Mesendoderm (in vitro differentiated cells): ENCODE data around the gene TBX3.

Source experiments
- DNase-seq: peaks from one replicate; pipeline ENCODE4 v3.0.0; 2013
- H2AK5ac ChIP-seq: 2 replicates; pipeline ENCODE4 v1.6.1; 2013; ENCODE audit warnings: low read length, inconsistent platforms
- H2BK120ac ChIP-seq: 2 replicates; pipeline ENCODE4 v1.6.1; 2013; ENCODE audit warnings: low read depth, mild to moderate bottlenecking, low read length, moderate library complexity, mixed read lengths
- H2BK15ac ChIP-seq: replicated peaks from 2 replicates; pipeline ENCODE4 v1.6.1; 2013; ENCODE audit warnings: low read depth, mild to moderate bottlenecking, moderate library complexity
- H2BK5ac ChIP-seq: 2 replicates; pipeline ENCODE4 v1.6.1; 2013; ENCODE audit warnings: low read length, inconsistent platforms
- H3K18ac ChIP-seq: 2 replicates; pipeline ENCODE4 v1.6.1; 2013; ENCODE audit warnings: mild to moderate bottlenecking, low read length, mixed read lengths
- H3K23ac ChIP-seq: one replicate; pipeline ENCODE4 v1.6.1; 2013; ENCODE audit warnings: low read length
- H3K27ac ChIP-seq: 2 replicates; pipeline ENCODE4 v1.5.1; 2013; ENCODE audit warnings: low read depth, mild to moderate bottlenecking, inconsistent platforms, low read length, moderate library complexity
- H3K27me3 ChIP-seq: 2 replicates; pipeline ENCODE4 v1.6.1; 2013; ENCODE audit warnings: low read length, control low read depth, mild to moderate bottlenecking, inconsistent platforms; ENCODE audit not compliant: insufficient read depth, poor library complexity
- H3K36me3 ChIP-seq: 2 replicates; pipeline ENCODE4 v1.6.1; 2013; ENCODE audit warnings: low read length, inconsistent platforms; ENCODE audit not compliant: control insufficient read depth, insufficient read depth
- H3K4ac ChIP-seq: one replicate; pipeline ENCODE4 v1.6.1; 2013; ENCODE audit warnings: low read depth, mild to moderate bottlenecking, low read length, moderate library complexity
- H3K4me1 ChIP-seq: 2 replicates; pipeline ENCODE4 v1.6.1; 2013; ENCODE audit warnings: low read depth, low read length, inconsistent platforms; ENCODE audit not compliant: control insufficient read depth
- H3K4me2 ChIP-seq: 2 replicates; pipeline ENCODE4 v1.6.1; 2013; ENCODE audit warnings: low read length
- H3K4me3 ChIP-seq: 2 replicates; pipeline ENCODE4 v1.5.1; 2013; ENCODE audit warnings: mild to moderate bottlenecking, low read length
- H3K56ac ChIP-seq: one replicate; pipeline ENCODE4 v1.6.1; 2013; ENCODE audit warnings: low read length
- H3K79me1 ChIP-seq: 2 replicates; pipeline ENCODE4 v1.6.1; 2013; ENCODE audit warnings: low read length, inconsistent platforms
- H3K79me2 ChIP-seq: 2 replicates; pipeline ENCODE4 v1.6.1; 2013; ENCODE audit warnings: mild to moderate bottlenecking, low read length; ENCODE audit not compliant: control insufficient read depth, insufficient read depth
- H3K9ac ChIP-seq: 2 replicates; pipeline ENCODE4 v1.6.1; 2013; ENCODE audit warnings: low read length, inconsistent platforms
- H4K5ac ChIP-seq: one replicate; pipeline ENCODE4 v1.6.1; 2013; ENCODE audit warnings: low read length
- H4K8ac ChIP-seq: one replicate; pipeline ENCODE4 v1.6.1; 2013; ENCODE audit warnings: low read depth, mild to moderate bottlenecking, control low read depth, low read length, moderate library complexity
- WGBS: extraction: QIAGEN DNeasy Blood & Tissue Kit; methylation state at CpG from one replicate; pipeline ENCODE4 v1.1.7; 2013; ENCODE audit warnings: low lambda C conversion rate, missing lambda C conversion rate; ENCODE audit not compliant: insufficient coverage; ENCODE audit errors: extremely low coverage; 5-methylcytosine and 5-hydroxymethylcytosine counted together

The TBX3 gene

DNA sequence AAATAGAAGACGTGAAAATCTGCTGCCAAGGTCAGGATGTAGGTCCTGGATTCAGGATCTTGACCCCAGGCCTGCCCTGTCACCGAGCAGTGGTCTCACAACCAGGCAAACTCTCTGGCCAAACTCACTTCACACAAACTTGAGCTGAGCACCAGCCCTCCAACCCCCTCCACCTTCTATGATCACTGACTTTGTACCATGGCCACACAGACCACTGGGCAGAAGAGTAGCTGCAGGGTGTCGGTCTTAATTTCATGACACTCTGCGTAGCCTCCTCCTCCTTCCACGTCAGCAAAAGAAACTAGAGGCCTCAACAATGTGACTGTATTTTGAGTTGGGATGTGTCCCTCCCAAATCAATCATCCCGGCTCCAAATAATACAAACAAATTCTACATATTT, 7.2 kb upstream of the TBX3 start:
- H3K79me1 ChIP-seq, result no peaks in the 10 kb centered on the region
- no peak overlapping the region for H4K8ac ChIP-seq
- no peaks in the 10 kb centered on the region for H3K36me3 ChIP-seq
- peaks cover 31% of the 10 kb centered on the region for H3K4me1 ChIP-seq
- no peak overlapping the region for H3K4me3 ChIP-seq
- H2BK15ac ChIP-seq, result no peak overlapping the region
- H2BK120ac ChIP-seq, result no peak overlapping the region
- no peak overlapping the region for H3K4me2 ChIP-seq
- H3K23ac ChIP-seq, result peak overlapping the region; percentile 48
- H3K27ac ChIP-seq, result no peak overlapping the region
- no CpG with 5 or more reads among the region's 6 CpGs for WGBS
- H3K56ac ChIP-seq, result peak overlapping the region; percentile 44
- peak overlapping the region; percentile 3 for H3K9ac ChIP-seq
- no peak overlapping the region for H4K5ac ChIP-seq
- H2BK5ac ChIP-seq, result no peak overlapping the region
- no peaks in the 10 kb centered on the region for H3K79me2 ChIP-seq
- peak overlapping the region; percentile 33 for H2AK5ac ChIP-seq
- peak overlapping the region; percentile 17 for H3K4ac ChIP-seq
- H3K18ac ChIP-seq, result no peak overlapping the region
- DNase-seq, result no peak
- peaks cover 47% of the 10 kb centered on the region for H3K27me3 ChIP-seq

DNA sequence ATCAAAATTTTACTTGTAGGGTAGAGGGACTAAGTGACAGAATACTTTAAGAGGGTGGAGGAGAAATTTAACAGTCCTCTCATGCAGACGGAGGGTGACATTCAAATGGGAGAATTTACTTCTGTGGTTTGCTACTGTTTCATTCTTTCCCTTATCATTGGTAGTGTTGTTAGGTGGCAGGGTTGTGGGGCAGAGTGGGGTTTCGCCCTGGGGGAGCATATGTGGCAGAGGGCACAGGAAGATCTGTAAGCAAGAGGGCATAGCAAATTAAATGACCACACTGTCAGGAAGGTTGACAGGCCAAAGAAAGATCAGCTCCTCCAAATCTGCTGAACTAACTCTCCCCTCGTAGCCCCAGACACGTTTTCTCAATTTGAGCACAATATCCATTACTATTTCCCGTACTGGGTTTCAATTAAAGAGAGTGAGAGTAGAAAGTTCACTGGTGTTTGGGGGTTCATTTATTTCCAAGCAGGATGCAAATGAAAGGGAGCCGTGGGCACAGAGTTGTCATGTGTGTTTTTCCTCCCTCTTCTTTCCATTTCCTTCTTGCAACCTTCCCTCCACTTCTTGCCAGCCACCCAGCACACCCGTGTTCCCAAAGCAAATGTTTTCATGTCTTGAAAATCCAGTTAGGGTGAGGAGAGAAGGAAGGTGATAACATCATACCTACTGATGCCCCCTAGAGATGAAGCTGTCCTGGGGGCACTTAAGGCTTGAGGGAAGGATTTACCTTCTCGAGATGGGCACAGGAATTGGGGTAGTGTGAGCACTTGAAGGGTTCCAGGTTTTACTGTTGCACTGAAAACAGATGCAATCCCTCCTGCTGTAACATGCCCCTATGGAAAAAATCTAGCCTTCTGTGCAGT, 6.5 kb upstream of the TBX3 start:
- H3K18ac ChIP-seq, result no peak overlapping the region
- no peak overlapping the region for H2BK120ac ChIP-seq
- peaks cover 31% of the 10 kb centered on the region for H3K4me1 ChIP-seq
- H2AK5ac ChIP-seq, result no peak overlapping the region
- H2BK15ac ChIP-seq, result no peak overlapping the region
- WGBS, result no CpG with 5 or more reads among the region's 8 CpGs
- no peak overlapping the region for H4K5ac ChIP-seq
- H3K36me3 ChIP-seq, result no peaks in the 10 kb centered on the region
- peak overlapping the region; percentile 53 for H3K56ac ChIP-seq
- H3K4me3 ChIP-seq, result no peak overlapping the region
- H3K4me2 ChIP-seq, result no peak overlapping the region
- no peaks in the 10 kb centered on the region for H3K79me2 ChIP-seq
- H3K27me3 ChIP-seq, result peaks cover 42% of the 10 kb centered on the region
- no peak overlapping the region for H4K8ac ChIP-seq
- H3K4ac ChIP-seq, result no peak overlapping the region
- no peaks in the 10 kb centered on the region for H3K79me1 ChIP-seq
- DNase-seq, result no peak
- H3K23ac ChIP-seq, result no peak overlapping the region
- H3K9ac ChIP-seq, result no peak overlapping the region
- no peak overlapping the region for H2BK5ac ChIP-seq
- H3K27ac ChIP-seq, result no peak overlapping the region

DNA sequence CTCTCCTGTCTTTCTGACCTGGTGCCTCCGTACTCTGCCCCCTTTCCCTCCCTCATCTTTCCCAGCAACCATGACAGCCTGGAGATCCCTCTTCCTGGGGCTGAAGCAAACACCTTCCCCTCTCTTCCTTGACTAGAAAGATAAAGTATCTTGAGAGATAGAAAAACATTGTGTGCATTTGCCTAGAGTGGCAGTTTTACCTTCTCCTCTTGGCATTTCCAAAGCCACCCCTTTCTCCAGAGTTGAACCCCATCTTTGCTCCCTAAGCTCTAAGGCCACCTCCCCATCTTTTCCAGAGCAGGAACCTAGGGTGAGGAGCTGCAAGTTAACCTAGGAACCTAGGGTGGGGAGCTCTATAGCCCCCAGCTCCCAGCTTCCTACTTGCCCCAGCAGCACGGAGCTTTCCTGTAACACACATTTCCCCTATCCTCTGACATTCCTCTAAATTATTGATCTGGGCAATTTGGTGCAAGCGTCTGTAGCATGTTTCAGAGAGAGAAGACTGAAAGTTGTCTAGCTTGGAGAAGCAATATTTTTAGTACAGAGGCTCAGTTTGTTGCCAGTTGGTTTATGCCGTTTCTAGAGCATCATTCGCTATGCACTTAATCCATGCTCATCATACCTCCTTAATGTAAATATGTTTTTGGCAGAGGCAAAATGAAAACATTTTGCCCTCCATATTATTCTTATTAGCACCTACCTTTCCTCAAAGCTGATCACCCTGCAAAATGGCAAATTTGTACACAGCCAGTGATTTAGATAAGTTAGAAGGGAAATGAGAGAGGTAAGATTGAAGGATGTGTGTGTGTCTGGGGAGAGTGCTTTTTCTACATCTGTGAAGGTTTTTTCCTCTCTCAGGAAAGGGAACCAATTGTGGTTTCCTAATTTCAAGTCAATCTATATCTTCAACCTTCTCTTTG, 5.4 kb upstream of the TBX3 start:
- Histone ChIP-seq H4K5ac (no peak overlapping the region), H4K8ac (no peak overlapping the region), H2AK5ac (no peak overlapping the region), H3K27ac (no peak overlapping the region), H3K4ac (no peak overlapping the region), H3K4me3 (no peak overlapping the region), H3K4me2 (no peak overlapping the region), H3K79me2 (no peaks in the 10 kb centered on the region), H3K18ac (no peak overlapping the region), H3K23ac (no peak overlapping the region), H3K36me3 (no peaks in the 10 kb centered on the region), H2BK120ac (no peak overlapping the region), H3K56ac (peak overlapping the region; percentile 38), H3K9ac (no peak overlapping the region), H3K27me3 (peaks cover 30% of the 10 kb centered on the region), H2BK15ac (no peak overlapping the region), H2BK5ac (no peak overlapping the region), H3K4me1 (peaks cover 26% of the 10 kb centered on the region), H3K79me1 (no peaks in the 10 kb centered on the region)
- no CpG with 5 or more reads among the region's 5 CpGs for WGBS
- DNase-seq, result no peak

DNA sequence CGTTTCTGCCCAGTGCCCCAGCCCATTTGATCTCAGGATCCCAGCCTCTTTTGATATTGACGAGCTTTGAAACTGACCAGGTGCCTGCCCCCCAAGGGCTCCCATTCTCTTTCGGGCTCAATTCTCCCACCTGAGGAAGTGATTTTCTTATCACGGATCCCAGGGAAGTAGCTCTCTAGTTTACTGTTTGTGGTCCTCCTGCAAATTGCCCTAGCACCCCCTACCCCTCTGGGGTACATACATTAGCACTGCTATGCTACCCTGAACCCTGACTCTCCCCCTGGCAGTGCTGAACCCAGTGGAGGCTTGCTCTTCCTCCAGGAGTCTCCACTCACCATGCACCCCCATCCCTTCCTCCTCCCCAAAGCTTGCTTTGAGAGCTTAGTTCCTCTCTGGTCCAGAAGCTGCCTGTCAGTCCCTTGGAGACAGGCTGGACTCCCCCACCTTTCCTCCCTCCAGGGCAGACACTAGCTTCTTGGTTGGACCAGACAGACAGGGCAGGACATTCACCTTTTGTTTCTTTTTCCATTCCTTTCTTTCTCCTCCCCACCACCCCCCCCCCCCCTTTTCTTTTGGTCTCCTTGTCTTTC, 4.4 kb upstream of the TBX3 start:
- H3K4ac ChIP-seq, result peak overlapping the region; percentile 39
- H3K4me1 ChIP-seq, result peaks cover 26% of the 10 kb centered on the region
- H4K5ac ChIP-seq, result no peak overlapping the region
- H3K4me3 ChIP-seq, result no peak overlapping the region
- H3K79me1 ChIP-seq, result no peaks in the 10 kb centered on the region
- peak overlapping the region; percentile 93 for H2AK5ac ChIP-seq
- no peaks in the 10 kb centered on the region for H3K36me3 ChIP-seq
- peak overlapping the region; percentile 45 for H3K9ac ChIP-seq
- whole genome bisulfite sequencing, result no CpG with 5 or more reads among the region's 4 CpGs
- peaks cover 5% of the 10 kb centered on the region for H3K79me2 ChIP-seq
- peak overlapping the region; percentile 10 for H2BK15ac ChIP-seq
- peak overlapping the region; percentile 89 for H2BK5ac ChIP-seq
- H3K27ac ChIP-seq, result no peak overlapping the region
- H3K18ac ChIP-seq, result peak overlapping the region; percentile 63
- H3K27me3 ChIP-seq, result peaks cover 20% of the 10 kb centered on the region
- H4K8ac ChIP-seq, result no peak overlapping the region
- H2BK120ac ChIP-seq, result peak overlapping the region; percentile 22
- peak overlapping the region; percentile 28 for H3K4me2 ChIP-seq
- no peak overlapping the region for H3K23ac ChIP-seq
- no peak for DNase-seq
- peak overlapping the region; percentile 79 for H3K56ac ChIP-seq

DNA sequence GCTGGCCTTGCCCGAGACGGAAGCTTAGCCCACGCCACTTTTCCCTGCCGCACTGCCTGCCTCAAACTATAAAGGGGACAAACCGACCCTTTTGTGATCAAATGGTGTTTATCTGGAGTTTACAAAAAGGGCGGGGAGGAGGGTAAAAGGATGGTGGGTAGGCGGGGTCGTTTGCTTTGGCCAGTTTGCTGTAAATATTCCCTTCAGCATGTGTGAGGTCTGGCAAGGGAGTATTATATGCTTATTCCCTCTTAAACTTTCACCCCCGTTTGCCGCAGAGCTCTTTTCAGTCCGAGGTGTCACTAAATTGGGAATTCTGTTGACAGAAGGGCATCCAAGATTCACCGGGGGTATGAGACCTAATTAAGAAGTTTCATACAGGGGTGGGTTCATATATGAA, 3.8 kb upstream of the TBX3 start:
- peak overlapping the region; percentile 28 for H2BK15ac ChIP-seq
- H3K56ac ChIP-seq, result peak overlapping the region; percentile 79
- H3K23ac ChIP-seq, result no peak overlapping the region
- H4K5ac ChIP-seq, result no peak overlapping the region
- H2AK5ac ChIP-seq, result no peak overlapping the region
- peak overlapping the region; percentile 50 for H2BK120ac ChIP-seq
- H3K79me1 ChIP-seq, result no peaks in the 10 kb centered on the region
- H3K27me3 ChIP-seq, result peaks cover 15% of the 10 kb centered on the region
- peak overlapping the region; percentile 28 for H3K4me2 ChIP-seq
- H3K36me3 ChIP-seq, result no peaks in the 10 kb centered on the region
- DNase-seq, result peak; percentile 68
- WGBS, result no CpG with 5 or more reads among the region's 12 CpGs
- peaks cover 24% of the 10 kb centered on the region for H3K4me1 ChIP-seq
- no peak overlapping the region for H3K27ac ChIP-seq
- no peak overlapping the region for H2BK5ac ChIP-seq
- H4K8ac ChIP-seq, result no peak overlapping the region
- H3K4ac ChIP-seq, result peak overlapping the region; percentile 89
- no peak overlapping the region for H3K9ac ChIP-seq
- H3K4me3 ChIP-seq, result no peak overlapping the region
- peaks cover 10% of the 10 kb centered on the region for H3K79me2 ChIP-seq
- peak overlapping the region; percentile 75 for H3K18ac ChIP-seq
